HUES64 (cell line): ENCODE data around the gene COPS3.

ENCODE experiments used
- H3K27ac ChIP-seq: 2 replicates; pipeline ENCODE4 v1.7.0; 2013; ENCODE audit warnings: low read depth, low read length, inconsistent platforms
- H3K27me3 ChIP-seq: 2 replicates; pipeline ENCODE4 v1.6.1; 2013; ENCODE audit warnings: mild to moderate bottlenecking, low read length; ENCODE audit not compliant: insufficient read depth
- H3K36me3 ChIP-seq: 2 replicates; pipeline ENCODE4 v1.6.1; 2013; ENCODE audit warnings: mild to moderate bottlenecking, low read length; ENCODE audit not compliant: insufficient read depth
- H3K4me1 ChIP-seq: 2 replicates; pipeline ENCODE4 v1.6.1; 2013; ENCODE audit warnings: mild to moderate bottlenecking, low read length, moderate library complexity; ENCODE audit not compliant: insufficient read depth
- H3K4me3 ChIP-seq: 2 replicates; pipeline ENCODE4 v1.5.1; 2013; ENCODE audit warnings: mild to moderate bottlenecking, low read length, moderate library complexity
- H3K9ac ChIP-seq: 2 replicates; pipeline ENCODE4 v1.6.1; 2013; ENCODE audit warnings: mild to moderate bottlenecking, low read depth, low read length
- H3K9me3 ChIP-seq: 2 replicates; pipeline ENCODE4 v1.6.1; 2013; ENCODE audit warnings: low read depth, low read length; ENCODE audit not compliant: insufficient read depth
- WGBS: fragments of 150-250, 120-280 bp; methylation state at CpG from one replicate; pipeline ENCODE4 v1.1.7; 2013; ENCODE audit warnings: missing lambda C conversion rate; 5-methylcytosine and 5-hydroxymethylcytosine counted together

The COPS3 gene

DNA sequence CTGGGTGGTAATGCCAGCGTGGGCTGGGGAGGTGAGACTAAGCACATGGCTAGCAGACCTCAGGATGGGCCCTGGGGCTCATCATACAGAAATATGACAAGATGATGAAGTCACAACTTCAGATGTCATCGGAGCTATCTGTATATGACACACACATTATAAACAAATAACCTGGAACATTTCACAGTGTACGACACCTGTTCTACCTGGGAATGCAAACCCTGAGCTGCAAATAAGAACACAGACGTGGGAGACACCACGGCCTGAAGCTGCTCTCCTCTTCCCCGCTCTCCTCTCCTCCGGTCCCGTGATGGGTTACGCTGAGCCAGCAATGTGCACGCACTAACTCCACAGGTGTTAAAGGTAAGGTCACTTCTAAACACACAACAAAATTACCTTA, 79.8 kb downstream of the COPS3 start:
- Histone ChIP-seq H3K9ac (no peak overlapping the region), H3K27me3 (peaks cover 11% of the 10 kb centered on the region), H3K4me1 (no peaks in the 10 kb centered on the region), H3K27ac (no peak overlapping the region), H3K36me3 (no peaks in the 10 kb centered on the region), H3K4me3 (no peak overlapping the region), H3K9me3 (no peaks in the 10 kb centered on the region)
- 93% methylated on average over 10 of the region's 10 CpGs for WGBS

DNA sequence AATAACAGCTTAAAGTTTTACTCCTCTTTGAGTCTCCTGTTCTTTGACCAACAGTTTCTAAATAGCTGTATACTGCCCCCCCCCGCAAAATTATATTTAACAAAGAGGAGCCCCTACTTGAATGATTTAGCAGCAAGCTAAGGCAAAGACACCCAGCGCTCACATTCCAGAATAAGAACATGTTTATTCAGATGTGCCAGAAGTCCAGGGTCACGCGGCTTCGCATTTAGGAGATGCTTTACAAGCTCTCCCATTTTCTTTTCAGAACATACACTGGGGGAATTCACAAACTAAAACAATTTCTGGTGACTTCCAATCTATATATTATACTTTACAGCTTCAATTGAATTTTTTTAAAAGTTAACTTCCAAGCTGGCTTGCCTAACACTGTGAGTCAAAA, 80.2 kb downstream of the COPS3 start:
- H3K4me1 ChIP-seq = no peaks in the 10 kb centered on the region
- no peaks in the 10 kb centered on the region for H3K36me3 ChIP-seq
- no peak overlapping the region for H3K27ac ChIP-seq
- H3K27me3 ChIP-seq = peaks cover 8% of the 10 kb centered on the region
- H3K4me3 ChIP-seq = no peak overlapping the region
- H3K9me3 ChIP-seq = no peaks in the 10 kb centered on the region
- no peak overlapping the region for H3K9ac ChIP-seq
- 92% methylated on average over 5 of the region's 5 CpGs for WGBS

DNA sequence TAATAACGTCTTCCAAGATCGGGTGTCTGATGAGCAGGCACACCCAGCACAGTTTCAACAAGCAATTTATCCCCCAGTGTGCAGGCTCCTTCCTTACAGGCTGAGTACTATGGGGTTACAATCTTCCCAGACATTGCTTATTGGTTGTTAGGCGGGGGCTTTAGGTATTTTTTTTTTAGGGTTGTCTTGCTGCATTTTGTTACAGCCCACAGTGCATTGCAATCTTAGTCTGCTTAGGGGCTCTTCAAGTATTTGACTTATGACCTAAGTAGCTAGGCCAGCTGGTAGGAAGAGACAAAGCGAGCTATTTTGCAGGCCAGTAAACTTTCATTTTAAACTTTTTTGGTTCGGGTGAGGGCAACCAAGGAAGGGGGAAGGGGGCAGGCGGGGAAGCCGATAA, 80.7 kb downstream of the COPS3 start:
- Histone ChIP-seq H3K4me1 (no peaks in the 10 kb centered on the region), H3K9ac (no peak overlapping the region), H3K9me3 (no peaks in the 10 kb centered on the region), H3K4me3 (no peak overlapping the region), H3K36me3 (no peaks in the 10 kb centered on the region), H3K27me3 (peaks cover 3% of the 10 kb centered on the region; the same call in 1 of the 2 replicates), H3K27ac (no peak overlapping the region)
- 93% methylated on average over 7 of the region's 7 CpGs for WGBS

DNA sequence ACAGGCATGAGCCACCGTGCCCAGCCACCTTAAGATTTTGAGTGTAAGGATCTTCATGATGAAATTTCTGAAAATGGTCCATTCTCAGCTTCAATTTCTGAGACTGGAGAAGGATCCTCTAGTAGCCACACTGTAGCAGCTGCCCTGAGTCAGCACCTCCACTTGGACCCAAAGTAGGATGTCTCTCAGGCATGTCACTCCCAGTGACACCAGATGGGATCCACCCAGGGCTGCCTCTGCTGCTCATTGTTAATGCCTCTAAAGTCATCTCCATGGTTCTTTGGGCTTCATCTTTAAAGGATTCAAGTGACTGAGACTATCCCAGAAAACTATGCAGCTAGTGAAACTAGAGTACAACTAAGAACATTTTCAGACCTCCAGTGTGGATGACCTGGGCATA, 82.8 kb downstream of the COPS3 start:
- Histone ChIP-seq H3K4me1 (no peaks in the 10 kb centered on the region), H3K27me3 (no peaks in the 10 kb centered on the region), H3K4me3 (no peak overlapping the region), H3K9me3 (no peaks in the 10 kb centered on the region), H3K9ac (no peak overlapping the region), H3K36me3 (no peaks in the 10 kb centered on the region), H3K27ac (no peak overlapping the region)
- 100% methylated on average over 1 of the region's 1 CpG for WGBS

DNA sequence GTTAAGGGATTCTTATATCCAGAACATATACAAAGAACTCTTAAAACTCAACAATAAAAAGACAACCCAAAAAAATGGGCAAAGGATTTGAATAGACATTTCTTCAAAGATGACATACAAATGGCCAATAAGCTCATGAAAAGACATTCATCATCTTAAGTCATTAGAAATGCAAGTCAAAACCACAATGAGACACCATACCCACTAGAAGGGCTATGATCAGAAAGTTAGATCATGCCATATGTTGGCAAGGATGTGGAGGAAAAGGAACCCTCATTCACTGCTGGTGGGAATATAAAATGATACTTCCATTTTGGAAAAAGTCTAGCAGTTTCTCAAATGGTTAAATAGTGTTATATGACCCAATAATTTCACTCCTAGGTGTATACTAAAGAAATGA, 84.3 kb downstream of the COPS3 start:
- Histone ChIP-seq H3K36me3 (no peaks in the 10 kb centered on the region), H3K9me3 (no peaks in the 10 kb centered on the region), H3K9ac (no peak overlapping the region), H3K27ac (no peak overlapping the region), H3K27me3 (no peaks in the 10 kb centered on the region), H3K4me3 (no peak overlapping the region), H3K4me1 (no peaks in the 10 kb centered on the region)
